KMS-11 (cell line): ENCODE results near the gene PUS7.
"Not testable (repeated sequence)": the region's sequence is repeated elsewhere in the genome, so short reads cannot be mapped to it uniquely, and the experiment has no call there.

Experiments used
- H2AFZ ChIP-seq: fragments of 200-600 bp; sonication (generic); 2 replicates; pipeline ENCODE4 v1.6.1; 2016; ENCODE audit warnings: antibody characterized with exemption, mixed run types, low read depth
- H3K27ac ChIP-seq: fragments of 200-600 bp; sonication (generic); 2 replicates; pipeline ENCODE4 v1.6.1; 2016; ENCODE audit warnings: mild to moderate bottlenecking, mixed run types
- H3K27me3 ChIP-seq: fragments of 200-600 bp; sonication (generic); 2 replicates; pipeline ENCODE4 v1.6.1; 2017; ENCODE audit warnings: mild to moderate bottlenecking, low read depth, mixed run types, moderate library complexity; ENCODE audit not compliant: insufficient read depth
- H3K36me3 ChIP-seq: fragments of 200-600 bp; sonication (generic); 2 replicates; pipeline ENCODE4 v1.6.1; 2017; ENCODE audit warnings: mild to moderate bottlenecking, mixed run types; ENCODE audit not compliant: insufficient read depth
- H3K4me1 ChIP-seq: fragments of 200-600 bp; sonication (generic); 2 replicates; pipeline ENCODE4 v1.6.1; 2016; ENCODE audit warnings: mild to moderate bottlenecking, low read depth, mixed run types; ENCODE audit not compliant: poor library complexity, severe bottlenecking
- H3K4me2 ChIP-seq: fragments of 200-600 bp; sonication (generic); 2 replicates; pipeline ENCODE4 v1.7.0; 2016; ENCODE audit warnings: mild to moderate bottlenecking, mixed run types
- H3K4me3 ChIP-seq: fragments of 200-600 bp; sonication (generic); IDR thresholded peaks from 2 replicates; pipeline ENCODE4 v1.6.1; 2017; ENCODE audit warnings: low read depth, low read length, mixed read lengths; ENCODE audit not compliant: insufficient read depth
- H3K79me2 ChIP-seq: fragments of 200-600 bp; sonication (generic); 2 replicates; pipeline ENCODE4 v1.6.1; 2016; ENCODE audit warnings: low read depth, mixed run types; ENCODE audit not compliant: insufficient read depth
- H3K9ac ChIP-seq: fragments of 200-600 bp; sonication (generic); 2 replicates; pipeline ENCODE4 v1.6.1; 2016; ENCODE audit warnings: mild to moderate bottlenecking, mixed run types
- H4K20me1 ChIP-seq: fragments of 200-600 bp; sonication (generic); 2 replicates; pipeline ENCODE4 v1.6.1; 2016; ENCODE audit warnings: mild to moderate bottlenecking, mixed run types; ENCODE audit not compliant: insufficient read depth
- CTCF ChIP-seq: fragments of 200-600 bp; sonication (generic); conservative IDR thresholded peaks from 2 replicates; pipeline ENCODE4 v1.6.1; 2017; ENCODE audit warnings: low read depth, mild to moderate bottlenecking, antibody characterized with exemption, low read length, moderate library complexity, mixed read lengths

Gene PUS7

GRCh38 chr7:105457619-105458225 lies 64.3 kb downstream of the PUS7 start:
- Histone ChIP-seq H3K27me3 (no peaks in the 10 kb centered on the region), H3K27ac (no peak overlapping the region), H3K4me1 (peaks cover 17% of the 10 kb centered on the region), H3K4me3 (no peak overlapping the region), H3K4me2 (no peak overlapping the region), H2AFZ (no peak overlapping the region), H3K79me2 (no peaks in the 10 kb centered on the region), H3K36me3 (peaks cover 8% of the 10 kb centered on the region; the same call in 1 of the 2 replicates), H3K9ac (no peak overlapping the region), H4K20me1 (no peaks in the 10 kb centered on the region)
- TF ChIP-seq CTCF, result no peak

GRCh38 chr7:105454921-105455320 lies 67.2 kb downstream of the PUS7 start:
- Histone ChIP-seq H3K36me3 (peaks cover 8% of the 10 kb centered on the region; the same call in 1 of the 2 replicates), H3K4me1 (peaks cover 20% of the 10 kb centered on the region), H3K4me3 (no peak overlapping the region), H4K20me1 (no peaks in the 10 kb centered on the region), H3K4me2 (no peak overlapping the region; the same call in 1 of the 2 replicates), H3K79me2 (no peaks in the 10 kb centered on the region), H3K27me3 (no peaks in the 10 kb centered on the region), H3K9ac (no peak overlapping the region), H3K27ac (no peak overlapping the region), H2AFZ (no peak overlapping the region)
- no peak for TF ChIP-seq CTCF

GRCh38 chr7:105454095-105454747 lies 67.8 kb downstream of the PUS7 start:
- Histone ChIP-seq H2AFZ (no peak overlapping the region), H3K36me3 (peaks cover 5% of the 10 kb centered on the region; the same call in 1 of the 2 replicates), H3K4me1 (peaks cover 20% of the 10 kb centered on the region), H3K79me2 (no peaks in the 10 kb centered on the region), H3K4me2 (no peak overlapping the region; the same call in 1 of the 2 replicates), H3K4me3 (no peak overlapping the region), H3K9ac (no peak overlapping the region), H4K20me1 (no peaks in the 10 kb centered on the region), H3K27me3 (no peaks in the 10 kb centered on the region), H3K27ac (peak overlapping the region; percentile 2; the same call in 1 of the 2 replicates)
- no peak for TF ChIP-seq CTCF

GRCh38 chr7:105452085-105452484 lies 70.0 kb downstream of the PUS7 start:
- Histone ChIP-seq H3K4me3 (no peak overlapping the region), H3K27me3 (no peaks in the 10 kb centered on the region), H3K27ac (no peak overlapping the region), H2AFZ (no peak overlapping the region), H4K20me1 (no peaks in the 10 kb centered on the region), H3K4me1 (peaks cover 20% of the 10 kb centered on the region), H3K4me2 (no peak overlapping the region), H3K79me2 (no peaks in the 10 kb centered on the region), H3K9ac (no peak overlapping the region), H3K36me3 (no peaks in the 10 kb centered on the region)
- TF ChIP-seq CTCF, result no peak

GRCh38 chr7:105450870-105451269 lies 71.2 kb downstream of the PUS7 start:
- not testable (repeated sequence) for H3K9ac ChIP-seq, H3K36me3 ChIP-seq, H3K27me3 ChIP-seq, H2AFZ ChIP-seq, H4K20me1 ChIP-seq, H3K4me3 ChIP-seq, H3K27ac ChIP-seq, H3K4me2 ChIP-seq, H3K79me2 ChIP-seq
- peaks cover 20% of the 10 kb centered on the region for H3K4me1 ChIP-seq
